KBM-7 (cell line): ENCODE data around the gene ARF3.
A peak's percentile ranks its signal among the peaks of the same experiment; 100 is the strongest.

Source experiments
- DNase-seq: peaks from one replicate; pipeline ENCODE4 v3.0.0-alpha.2; 2015
- in situ Hi-C: fragments of 300-500 bp; cut with MboI; formaldehyde crosslinking; loops from 2 replicates; pipeline ENCODE4 v1.14.3; 2020; ENCODE audit warnings: low sequenced_read_pairs, low pct_unique_long_range_greater_than_20kb, mixed read lengths

ARF3 gene

GRCh38 chr12:48985475-48985897 lies 28.2 kb upstream of the ARF3 start:
- DNase-seq: no peak
- in situ Hi-C loops: no loop called here

GRCh38 chr12:48982397-48983080 lies 25.3 kb upstream of the ARF3 start:
- DNase-seq: no peak

GRCh38 chr12:48981757-48982157 lies 24.5 kb upstream of the ARF3 start:
- in situ Hi-C loops: no loop called here
- DNase-seq: no peak

More at GRCh38 chr12:48982397-48983080, 25.3 kb upstream of the ARF3 start:
- in situ Hi-C loops: no loop called here

- peak; percentile 57 for DNase-seq
- in situ Hi-C loops: no loop called here
Measured at GRCh38 chr12:48980953-48981756, 23.9 kb upstream of the ARF3 start.

GRCh38 chr12:48980389-48980952 lies 23.2 kb upstream of the ARF3 start:
- no peak for DNase-seq
- in situ Hi-C loops: no loop called here

- in situ Hi-C loops: no loop called here
- no peak for DNase-seq
Measured at GRCh38 chr12:48979602-48980388, 22.5 kb upstream of the ARF3 start.

- in situ Hi-C loops: no loop called here
- DNase-seq: no peak
Measured at GRCh38 chr12:48978741-48979601, 21.7 kb upstream of the ARF3 start.

GRCh38 chr12:48978291-48978740 lies 21.0 kb upstream of the ARF3 start, which contains the start of gene WNT1:
WNT1 (plus strand) TSS chr12:48978322; CDS start chr12:48978651, 329 bp downstream.
- in situ Hi-C loops: no loop called here
- DNase-seq: no peak

GRCh38 chr12:48977290-48978281 lies 20.3 kb upstream of the ARF3 start:
- in situ Hi-C loops: no loop called here
- peak; percentile 51 for DNase-seq

- DNase-seq: no peak
- in situ Hi-C loops: no loop called here
Measured at GRCh38 chr12:48973941-48974673, 16.8 kb upstream of the ARF3 start.

GRCh38 chr12:48973531-48973930 lies 16.2 kb upstream of the ARF3 start:
- in situ Hi-C loops: no loop called here

GRCh38 chr12:48972952-48973483 lies 15.7 kb upstream of the ARF3 start:
- no peak for DNase-seq
- in situ Hi-C loops: no loop called here

More at GRCh38 chr12:48973531-48973930, 16.2 kb upstream of the ARF3 start:
- DNase-seq: no peak

GRCh38 chr12:48972213-48972951 lies 15.1 kb upstream of the ARF3 start:
- peak; percentile 54 for DNase-seq
- in situ Hi-C loops: no loop called here

GRCh38 chr12:48970702-48971334 lies 13.5 kb upstream of the ARF3 start:
- in situ Hi-C loops: no loop called here
- no peak for DNase-seq
